ENCODE measurements around the gene SBK3.

DNA sequence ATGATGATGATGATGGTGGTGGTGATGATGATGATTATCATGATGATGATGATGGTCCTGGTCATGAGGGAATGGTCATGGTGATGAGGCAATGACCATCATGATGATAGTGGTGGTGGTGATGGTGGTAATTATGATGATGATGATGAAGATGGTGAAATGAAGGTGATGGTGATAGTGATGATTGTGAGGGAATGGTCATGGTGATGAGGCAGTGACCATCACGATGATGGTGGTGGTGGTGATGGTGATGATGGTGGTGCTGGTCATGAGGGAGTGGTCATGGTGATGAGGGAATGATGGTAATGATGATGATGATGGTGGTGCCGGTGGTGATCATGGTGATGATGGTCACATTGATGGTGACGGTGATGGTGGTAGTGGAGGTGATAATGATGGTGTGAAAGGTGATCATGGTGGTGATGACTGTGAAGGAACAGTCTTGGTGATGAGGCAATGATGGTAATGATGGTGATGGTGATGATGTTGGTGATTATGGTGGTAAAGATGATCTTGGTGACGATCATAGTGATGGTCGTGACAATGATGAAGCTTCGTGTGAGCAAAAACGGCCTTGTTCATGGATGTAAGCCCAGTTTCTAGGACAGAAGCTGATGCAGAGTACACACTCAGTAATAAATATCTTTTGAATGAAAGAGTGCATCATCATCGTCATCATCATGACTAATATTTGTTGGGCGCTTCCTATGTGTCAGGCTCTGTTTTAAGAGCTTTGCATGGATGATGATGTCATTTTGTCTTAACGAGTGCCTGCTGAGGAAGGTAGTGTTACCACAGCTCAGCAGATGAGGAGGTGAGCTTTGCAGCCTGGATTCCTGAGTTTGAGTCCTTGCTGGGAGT, 25.7 kb downstream of the SBK3 start:
- TF ChIP-seq, protein P1, sequence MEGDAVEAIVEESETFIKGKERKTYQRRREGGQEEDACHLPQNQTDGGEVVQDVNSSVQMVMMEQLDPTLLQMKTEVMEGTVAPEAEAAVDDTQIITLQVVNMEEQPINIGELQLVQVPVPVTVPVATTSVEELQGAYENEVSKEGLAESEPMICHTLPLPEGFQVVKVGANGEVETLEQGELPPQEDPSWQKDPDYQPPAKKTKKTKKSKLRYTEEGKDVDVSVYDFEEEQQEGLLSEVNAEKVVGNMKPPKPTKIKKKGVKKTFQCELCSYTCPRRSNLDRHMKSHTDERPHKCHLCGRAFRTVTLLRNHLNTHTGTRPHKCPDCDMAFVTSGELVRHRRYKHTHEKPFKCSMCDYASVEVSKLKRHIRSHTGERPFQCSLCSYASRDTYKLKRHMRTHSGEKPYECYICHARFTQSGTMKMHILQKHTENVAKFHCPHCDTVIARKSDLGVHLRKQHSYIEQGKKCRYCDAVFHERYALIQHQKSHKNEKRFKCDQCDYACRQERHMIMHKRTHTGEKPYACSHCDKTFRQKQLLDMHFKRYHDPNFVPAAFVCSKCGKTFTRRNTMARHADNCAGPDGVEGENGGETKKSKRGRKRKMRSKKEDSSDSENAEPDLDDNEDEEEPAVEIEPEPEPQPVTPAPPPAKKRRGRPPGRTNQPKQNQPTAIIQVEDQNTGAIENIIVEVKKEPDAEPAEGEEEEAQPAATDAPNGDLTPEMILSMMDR (conservative IDR thresholded peaks at IDR 0.05; ENCODE audit: low read depth, low read length) = no peak
- TF ChIP-seq EZH2 (IDR thresholded peaks at IDR 0.05; ENCODE audit: low read length, unreplicated experiment) = no peak
